GM21619 (cell line): Measurements from ENCODE around the gene SLC35E4.

Experiments
- ATAC-seq: cut with Tn5 transposase; IDR thresholded peaks from one replicate; pipeline ENCODE4 v1.9.1; 2021; ENCODE audit not compliant: unreplicated experiment

The SLC35E4 gene

DNA sequence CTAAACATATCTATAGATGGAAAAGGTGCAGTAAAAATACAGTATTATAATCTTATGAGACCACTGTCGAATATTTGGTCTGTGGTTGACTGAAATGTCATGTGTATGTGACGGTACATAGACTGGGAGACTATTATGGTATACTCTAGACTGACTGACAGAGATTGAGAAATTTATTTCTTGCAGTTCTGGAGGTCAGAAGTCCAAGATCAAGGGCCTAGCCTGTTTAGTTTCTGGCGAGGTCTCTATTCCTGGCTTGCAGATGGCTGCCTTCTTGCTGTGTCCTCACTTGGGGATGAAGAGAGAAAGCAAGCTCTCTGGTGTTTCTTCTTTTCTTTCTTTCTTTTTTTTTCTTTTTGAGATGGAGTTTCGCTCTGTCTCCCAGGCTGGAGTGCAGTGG, 51.8 kb downstream of the SLC35E4 start:
- no peak for ATAC-seq

DNA sequence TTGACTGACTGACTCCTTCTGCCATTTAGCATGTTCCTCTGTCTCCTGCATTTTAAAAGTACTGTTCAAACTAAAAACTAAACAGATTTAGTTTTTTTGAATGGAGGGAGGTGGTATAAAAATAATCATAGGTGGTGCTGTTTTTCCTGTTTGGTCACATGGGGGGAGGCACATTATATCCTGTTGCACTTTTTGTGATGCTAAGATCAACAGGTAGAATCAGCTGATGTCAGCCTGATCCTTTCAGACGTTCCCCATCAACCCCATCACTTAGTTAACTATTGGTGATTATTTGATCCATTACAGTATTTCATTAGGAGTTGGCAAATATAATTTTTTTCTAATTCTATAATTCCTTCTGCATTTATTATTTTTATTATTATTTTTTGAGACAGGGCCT, 54.0 kb downstream of the SLC35E4 start:
- ATAC-seq, result no peak

DNA sequence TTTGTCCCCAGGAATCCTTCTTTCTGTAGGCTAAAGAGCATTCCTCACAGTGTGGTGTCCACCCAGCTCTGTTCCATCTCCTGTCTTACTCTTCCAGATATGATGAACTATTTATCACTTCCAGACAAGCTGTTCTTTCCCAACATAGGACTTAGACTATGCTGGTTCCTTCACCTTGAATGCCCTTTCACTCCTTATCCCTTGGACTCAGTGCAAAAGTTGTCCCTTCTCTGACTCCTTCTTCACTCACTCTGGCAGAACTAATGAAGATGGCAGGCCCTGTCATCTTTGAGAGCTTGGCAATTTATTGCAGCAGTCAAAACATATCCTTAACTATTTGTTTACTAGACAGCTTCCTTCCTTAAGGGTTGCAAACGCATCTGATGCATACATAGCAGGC, 55.6 kb downstream of the SLC35E4 start:
- no peak for ATAC-seq

GRCh38 chr22:30694171-30694639, 58.6 kb downstream of the SLC35E4 start:
- ATAC-seq, result no peak

DNA sequence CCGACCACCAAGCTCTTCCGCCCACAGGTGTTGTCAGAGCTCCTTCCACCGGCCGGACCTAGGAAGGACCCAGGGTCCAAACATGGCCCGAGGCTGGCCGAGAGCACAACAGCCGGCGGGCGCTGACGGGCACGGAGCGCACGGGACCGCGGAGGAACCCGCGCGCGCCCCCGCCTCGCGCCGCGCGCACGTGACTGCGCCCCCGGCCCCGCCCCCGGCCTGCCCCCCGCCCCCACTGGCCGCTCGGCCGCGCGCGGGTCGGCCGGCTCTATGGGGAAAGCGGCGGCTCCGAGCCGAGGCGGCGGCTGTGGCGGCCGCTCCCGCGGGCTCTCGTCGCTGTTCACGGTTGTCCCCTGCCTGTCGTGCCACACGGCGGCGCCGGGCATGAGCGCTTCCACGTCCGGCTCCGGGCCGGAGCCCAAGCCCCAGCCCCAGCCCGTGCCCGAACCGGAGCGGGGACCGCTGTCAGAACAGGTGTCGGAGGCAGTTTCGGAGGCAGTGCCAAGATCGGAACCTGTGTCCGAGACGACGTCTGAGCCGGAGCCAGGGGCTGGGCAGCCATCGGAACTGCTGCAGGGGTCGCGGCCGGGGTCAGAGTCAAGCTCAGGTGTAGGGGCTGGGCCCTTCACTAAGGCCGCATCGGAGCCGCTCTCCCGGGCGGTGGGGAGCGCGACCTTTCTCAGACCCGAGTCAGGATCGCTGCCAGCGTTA, 59.2 kb downstream of the SLC35E4 start, which contains the start of gene OSBP2:
Gene OSBP2 (plus strand): TSS at position 235 of the 711 bp plus-strand sequence. CDS start 36 bp downstream, at position 271.
- ATAC-seq, result no peak

- ATAC-seq, result no peak
Measured at GRCh38 chr22:30695351-30695851, 59.8 kb downstream of the SLC35E4 start.

DNA sequence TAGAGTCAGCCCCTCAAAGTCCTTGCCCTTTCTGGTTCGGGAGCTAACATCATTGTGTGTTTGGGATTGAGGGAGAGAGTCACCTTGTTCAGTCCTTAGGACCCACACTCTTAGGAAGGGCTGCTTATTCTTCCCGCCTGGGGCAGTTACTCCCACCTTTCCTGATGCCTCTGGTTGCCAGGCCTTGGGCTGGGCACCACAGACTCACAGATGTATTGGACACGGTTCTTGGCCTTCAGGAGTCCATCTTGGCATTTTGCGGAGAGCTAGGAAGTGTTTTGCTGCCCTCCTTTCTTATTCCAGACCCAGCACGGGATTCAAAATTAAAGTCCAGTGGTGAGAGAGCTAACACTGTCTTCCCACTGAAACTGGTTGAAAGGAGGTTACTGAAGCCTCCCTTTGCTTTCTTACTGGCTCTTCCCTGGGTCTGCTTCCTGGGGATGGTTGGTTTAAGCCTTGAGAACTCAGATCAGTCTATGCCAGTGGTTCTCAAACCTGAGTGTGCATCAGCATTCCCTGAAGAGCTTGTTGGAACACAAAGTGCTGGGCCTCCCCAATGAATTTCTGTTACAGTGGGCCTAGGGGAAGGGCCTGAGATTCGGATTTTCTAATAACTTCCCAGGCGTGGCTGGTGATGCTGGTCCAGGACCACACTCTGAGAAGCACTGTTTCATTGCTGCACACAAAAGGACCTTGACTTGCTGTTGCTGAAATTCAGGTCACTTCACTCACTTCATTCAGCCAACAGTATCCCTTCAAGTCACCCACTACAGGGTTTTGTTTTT, 60.5 kb downstream of the SLC35E4 start:
- ATAC-seq, result no peak
